Measurements from ENCODE around the gene ME3. TPM values are rescaled to one million over a fixed set of nuclear protein-coding genes. Genes with fewer than 3 reads are reported as not detected.

ME3 gene
- total RNA-seq, 1 donor from 2014 or later, result 49.6 TPM

DNA sequence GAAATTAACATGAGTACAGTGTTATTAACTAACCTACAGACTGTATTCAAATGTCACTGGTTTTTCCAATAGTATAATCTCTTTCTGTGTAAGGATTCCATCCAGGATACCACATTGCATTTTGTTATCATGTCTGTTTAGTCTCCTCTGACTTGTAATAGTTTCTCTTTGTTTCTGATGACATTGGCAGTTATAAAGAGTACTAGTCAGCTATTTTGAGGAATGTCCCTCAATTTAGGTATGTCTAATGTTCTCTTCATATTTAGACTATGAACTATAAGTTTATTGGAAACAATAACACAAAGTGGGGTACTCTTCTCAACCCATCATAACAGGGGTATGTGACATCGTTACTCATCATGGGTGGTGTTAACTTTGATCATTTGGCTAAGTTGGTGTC lies 20.3 kb upstream of the ME3 start:
- Histone ChIP-seq H3F3A (ENCODE audit: low read depth) (peaks cover 8% of the 10 kb centered on the region), H3K27me3 (no peaks in the 10 kb centered on the region), H3K9me3 (ENCODE audit: low read depth) (no peaks in the 10 kb centered on the region), H3K9ac (no peak overlapping the region), H4K20me1 (ENCODE audit: low read depth) (no peaks in the 10 kb centered on the region), H3K4me1 (peaks cover 19% of the 10 kb centered on the region), H3K27ac (no peak overlapping the region), H3K4me3 (no peak overlapping the region), H2AFZ (replicated peaks) (no peak overlapping the region), H3K36me3 (no peaks in the 10 kb centered on the region), H3K4me2 (no peak overlapping the region), H3K79me2 (ENCODE audit: low read depth) (no peaks in the 10 kb centered on the region)
- Mint-ChIP-seq H3K27ac (no peak overlapping the region), H3K36me3 (no peaks in the 10 kb centered on the region), H3K27me3 (ENCODE audit: insufficient read depth, low read depth) (peaks cover 3% of the 10 kb centered on the region), H3K4me1 (peaks cover 13% of the 10 kb centered on the region), H3K9me3 (peaks cover 2% of the 10 kb centered on the region), H3K4me3 (no peak overlapping the region)
- DNase-seq (ENCODE audit: low spot score), result no peak
- no peak for TF ChIP-seq EZH2 (IDR thresholded peaks at IDR 0.05)
- TF ChIP-seq, protein P1, sequence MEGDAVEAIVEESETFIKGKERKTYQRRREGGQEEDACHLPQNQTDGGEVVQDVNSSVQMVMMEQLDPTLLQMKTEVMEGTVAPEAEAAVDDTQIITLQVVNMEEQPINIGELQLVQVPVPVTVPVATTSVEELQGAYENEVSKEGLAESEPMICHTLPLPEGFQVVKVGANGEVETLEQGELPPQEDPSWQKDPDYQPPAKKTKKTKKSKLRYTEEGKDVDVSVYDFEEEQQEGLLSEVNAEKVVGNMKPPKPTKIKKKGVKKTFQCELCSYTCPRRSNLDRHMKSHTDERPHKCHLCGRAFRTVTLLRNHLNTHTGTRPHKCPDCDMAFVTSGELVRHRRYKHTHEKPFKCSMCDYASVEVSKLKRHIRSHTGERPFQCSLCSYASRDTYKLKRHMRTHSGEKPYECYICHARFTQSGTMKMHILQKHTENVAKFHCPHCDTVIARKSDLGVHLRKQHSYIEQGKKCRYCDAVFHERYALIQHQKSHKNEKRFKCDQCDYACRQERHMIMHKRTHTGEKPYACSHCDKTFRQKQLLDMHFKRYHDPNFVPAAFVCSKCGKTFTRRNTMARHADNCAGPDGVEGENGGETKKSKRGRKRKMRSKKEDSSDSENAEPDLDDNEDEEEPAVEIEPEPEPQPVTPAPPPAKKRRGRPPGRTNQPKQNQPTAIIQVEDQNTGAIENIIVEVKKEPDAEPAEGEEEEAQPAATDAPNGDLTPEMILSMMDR (IDR thresholded peaks at IDR 0.05), result no peak
- TF ChIP-seq EZH2phosphoT487 (IDR thresholded peaks at IDR 0.05), result no peak

DNA sequence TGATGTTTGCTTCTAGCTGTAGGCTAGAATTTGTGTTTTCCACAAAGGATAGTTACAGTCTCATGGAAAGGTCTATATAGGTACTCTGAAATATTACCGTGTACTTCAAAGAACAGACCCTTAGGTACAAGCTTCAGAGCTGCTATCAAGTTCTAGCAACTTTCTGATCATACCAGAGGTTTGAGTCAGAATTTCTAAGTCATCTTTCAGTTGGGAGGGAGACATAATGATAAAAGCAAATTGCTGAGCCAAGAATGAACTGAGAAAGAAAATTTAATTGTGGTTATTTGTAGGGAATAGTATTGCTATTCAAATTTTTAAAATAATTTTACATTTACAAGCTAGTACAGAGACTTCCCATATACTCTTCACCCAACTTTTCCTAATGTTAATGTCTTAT lies 19.9 kb upstream of the ME3 start:
- Histone ChIP-seq H3K4me3 (no peak overlapping the region), H3K27ac (no peak overlapping the region), H3K4me2 (no peak overlapping the region), H3K9me3 (ENCODE audit: low read depth) (no peaks in the 10 kb centered on the region), H3K79me2 (ENCODE audit: low read depth) (no peaks in the 10 kb centered on the region), H2AFZ (replicated peaks) (no peak overlapping the region), H3K4me1 (peaks cover 19% of the 10 kb centered on the region), H3K27me3 (no peaks in the 10 kb centered on the region), H4K20me1 (ENCODE audit: low read depth) (no peaks in the 10 kb centered on the region), H3F3A (ENCODE audit: low read depth) (peaks cover 8% of the 10 kb centered on the region), H3K9ac (no peak overlapping the region), H3K36me3 (no peaks in the 10 kb centered on the region)
- DNase-seq (ENCODE audit: low spot score), result no peak
- H3K9me3 Mint-ChIP-seq, result peaks cover 2% of the 10 kb centered on the region
- peaks cover 13% of the 10 kb centered on the region for H3K4me1 Mint-ChIP-seq
- H3K27ac Mint-ChIP-seq, result no peak overlapping the region
- peaks cover 3% of the 10 kb centered on the region for H3K27me3 Mint-ChIP-seq (ENCODE audit: insufficient read depth, low read depth)
- no peak overlapping the region for H3K4me3 Mint-ChIP-seq
- TF ChIP-seq EZH2 (IDR thresholded peaks at IDR 0.05) (no peak), EZH2phosphoT487 (IDR thresholded peaks at IDR 0.05) (no peak)
- TF ChIP-seq, protein P1 (IDR thresholded peaks at IDR 0.05), result no peak
- no peaks in the 10 kb centered on the region for H3K36me3 Mint-ChIP-seq

DNA sequence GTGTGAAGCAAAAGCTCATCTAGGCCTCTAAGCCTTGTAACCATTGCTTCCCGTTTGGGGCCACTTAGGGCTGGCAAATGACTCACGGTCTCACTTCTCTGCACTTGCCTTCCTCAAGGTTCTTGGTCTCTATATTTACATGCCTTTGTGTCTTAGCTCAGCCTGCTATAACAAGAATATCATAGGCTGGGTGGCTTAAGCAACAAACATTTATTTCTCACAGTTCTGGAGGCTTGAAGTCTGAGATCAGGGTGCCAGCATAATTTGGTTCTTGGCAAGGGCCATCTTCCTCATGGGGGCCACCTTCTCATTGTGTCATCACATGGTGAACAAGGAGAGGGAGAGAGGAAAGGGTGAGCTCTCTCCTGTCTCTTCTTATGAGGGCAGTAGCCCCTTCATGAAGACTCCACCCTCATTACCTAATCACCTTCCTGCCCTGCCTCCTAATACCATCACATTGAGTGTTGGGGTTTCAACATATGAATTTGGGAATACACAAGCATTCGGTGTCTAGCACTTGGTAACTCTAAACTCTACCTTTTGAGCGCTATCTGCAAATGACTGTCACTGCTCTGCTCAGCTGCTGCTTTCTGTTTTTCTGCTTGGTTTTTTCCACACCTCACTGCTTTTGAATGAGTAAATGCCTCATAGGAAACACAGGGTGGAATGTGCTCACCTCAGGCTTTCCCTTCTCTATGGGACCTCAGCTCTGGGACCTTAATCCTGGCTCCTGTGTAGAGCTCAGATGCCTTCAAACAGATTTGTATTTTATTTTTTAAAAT lies 16.2 kb upstream of the ME3 start:
- Histone ChIP-seq H3K36me3 (no peaks in the 10 kb centered on the region), H3K27ac (no peak overlapping the region), H3K4me3 (no peak overlapping the region), H3K79me2 (ENCODE audit: low read depth) (no peaks in the 10 kb centered on the region), H3K9ac (no peak overlapping the region), H3K4me1 (peaks cover 19% of the 10 kb centered on the region), H3K4me2 (peak overlapping the region; percentile 5), H3F3A (ENCODE audit: low read depth) (peaks cover 8% of the 10 kb centered on the region), H2AFZ (replicated peaks) (no peak overlapping the region), H3K27me3 (no peaks in the 10 kb centered on the region), H3K9me3 (ENCODE audit: low read depth) (no peaks in the 10 kb centered on the region), H4K20me1 (ENCODE audit: low read depth) (no peaks in the 10 kb centered on the region)
- Mint-ChIP-seq H3K27ac (no peak overlapping the region), H3K27me3 (ENCODE audit: insufficient read depth, low read depth) (no peaks in the 10 kb centered on the region), H3K4me3 (no peak overlapping the region), H3K4me1 (peaks cover 13% of the 10 kb centered on the region), H3K36me3 (no peaks in the 10 kb centered on the region), H3K9me3 (peaks cover 2% of the 10 kb centered on the region)
- TF ChIP-seq EZH2 (IDR thresholded peaks at IDR 0.05), result no peak
- TF ChIP-seq EZH2phosphoT487 (IDR thresholded peaks at IDR 0.05), result no peak
- TF ChIP-seq, protein P1 (IDR thresholded peaks at IDR 0.05), result no peak
- no peak for DNase-seq (ENCODE audit: low spot score)

Data from neural progenitor cell (in vitro differentiated cells).